GM23338 (cell line): Measurements from ENCODE around the gene TPMT. TPM values are rescaled to one million over a fixed set of nuclear protein-coding genes. Genes with fewer than 3 reads are reported as not detected.

Source experiments
- ATAC-seq: fragments of 200-7000 bp; cut with Tn5 transposase; 3 replicates; pipeline ENCODE4 v1.9.1; 2020
- DNase-seq: peaks from one replicate; pipeline ENCODE4 v3.0.0-alpha.2; 2015; ENCODE audit warnings: low spot score
- H2AFZ ChIP-seq: fragments of 200-600 bp; sonication (generic); 2 replicates; pipeline ENCODE4 v1.8.0; 2016; ENCODE audit warnings: antibody characterized with exemption, mild to moderate bottlenecking, moderate library complexity
- H3F3A ChIP-seq: fragments of 200-600 bp; sonication (generic); replicated peaks from 2 replicates; pipeline ENCODE4 v1.8.0; 2017; ENCODE audit warnings: antibody characterized with exemption, mixed run types, low read depth
- H3K27ac ChIP-seq: fragments of 200-600 bp; sonication (generic); 2 replicates; pipeline ENCODE4 v1.6.1; 2016; ENCODE audit warnings: low read depth
- H3K27me3 ChIP-seq: fragments of 200-600 bp; sonication (generic); 2 replicates; pipeline ENCODE4 v1.8.0; 2016; ENCODE audit warnings: mild to moderate bottlenecking, mixed run types, moderate library complexity; ENCODE audit not compliant: insufficient read depth
- H3K36me3 ChIP-seq: fragments of 200-600 bp; sonication (generic); 2 replicates; pipeline ENCODE4 v1.8.0; 2016; ENCODE audit warnings: mild to moderate bottlenecking; ENCODE audit not compliant: insufficient read depth
- H3K4me1 ChIP-seq: fragments of 200-600 bp; sonication (generic); 2 replicates; pipeline ENCODE4 v1.8.0; 2016; ENCODE audit warnings: mild to moderate bottlenecking, moderate library complexity; ENCODE audit not compliant: insufficient read depth
- H3K4me2 ChIP-seq: fragments of 200-600 bp; sonication (generic); 2 replicates; pipeline ENCODE4 v1.7.1; 2017; ENCODE audit warnings: mixed run types
- H3K4me3 ChIP-seq: fragments of 200-600 bp; sonication (generic); 2 replicates; pipeline ENCODE4 v1.6.1; 2016; ENCODE audit warnings: mixed run types
- H3K79me2 ChIP-seq: fragments of 200-600 bp; sonication (generic); replicated peaks from 2 replicates; pipeline ENCODE4 v1.8.0; 2017; ENCODE audit warnings: mild to moderate bottlenecking; ENCODE audit not compliant: insufficient read depth
- H3K9me2 ChIP-seq: fragments of 200-600 bp; sonication (generic); 2 replicates; pipeline ENCODE4 v1.8.0; 2017; ENCODE audit not compliant: insufficient read depth
- H4K20me1 ChIP-seq: fragments of 200-600 bp; sonication (generic); replicated peaks from 2 replicates; pipeline ENCODE4 v1.8.0; 2017; ENCODE audit warnings: mild to moderate bottlenecking; ENCODE audit not compliant: insufficient read depth
- H3K27ac Mint-ChIP-seq: 2 replicates; pipeline ENCODE4 v1.8.0; 2020; ENCODE audit warnings: inconsistent platforms, mild to moderate bottlenecking, moderate library complexity, mixed read lengths
- H3K27me3 Mint-ChIP-seq: 3 replicates; pipeline ENCODE4 v1.8.0; 2022; ENCODE audit warnings: low read depth, mild to moderate bottlenecking, moderate library complexity, mixed read lengths, inconsistent platforms; ENCODE audit not compliant: insufficient read depth, poor library complexity
- H3K36me3 Mint-ChIP-seq: 3 replicates; pipeline ENCODE4 v1.8.0; 2021; ENCODE audit warnings: low read depth, mild to moderate bottlenecking, inconsistent platforms, moderate library complexity, mixed read lengths
- H3K4me1 Mint-ChIP-seq: 3 replicates; pipeline ENCODE4 v1.8.0; 2020; ENCODE audit warnings: mild to moderate bottlenecking, inconsistent platforms, mixed read lengths
- H3K4me3 Mint-ChIP-seq: 3 replicates; pipeline ENCODE4 v1.8.0; 2021; ENCODE audit warnings: moderate library complexity, mild to moderate bottlenecking, inconsistent platforms, mixed read lengths
- H3K9me3 Mint-ChIP-seq: 3 replicates; pipeline ENCODE4 v1.8.0; 2020; ENCODE audit warnings: moderate library complexity, mild to moderate bottlenecking, inconsistent platforms, mixed read lengths
- CREB1 ChIP-seq: fragments of 250-450 bp; sonication (Bioruptor Pico); IDR thresholded peaks from 2 replicates; pipeline ENCODE4 v1.5.0; 2020; ENCODE audit warnings: low read depth, mild to moderate bottlenecking, moderate library complexity
- EZH2 ChIP-seq: fragments of 200-600 bp; sonication (generic); IDR thresholded peaks from one replicate; pipeline ENCODE4 v1.8.0; 2017; ENCODE audit warnings: antibody characterized with exemption, mild to moderate bottlenecking, low read depth; ENCODE audit not compliant: unreplicated experiment
- POLR2AphosphoS5 ChIP-seq: IDR thresholded peaks from 2 replicates; pipeline ENCODE4 v1.6.1; 2016; ENCODE audit warnings: antibody characterized with exemption, low read depth
- STAT1 ChIP-seq: IDR thresholded peaks from one replicate; pipeline ENCODE4 v1.6.1; 2016; ENCODE audit warnings: antibody characterized with exemption; ENCODE audit not compliant: unreplicated experiment
- polyA plus RNA-seq: library from polyadenylated mRNA; unstranded; fragments of >200 nt; fragmentation: Nextera tagmentation; extraction: Ambion mirVana; gene quantifications from 2 replicates; pipeline ENCODE4 v1.2.1, GENCODE V29; 2016
- total RNA-seq: library from RNA; depleted of rRNA; stranded (reverse); fragments of >200 nt; shearing (Covaris generic); gene quantifications from 2 replicates; pipeline ENCODE4 v1.2.3, GENCODE V29; 2014
- TF ChIP-seq, protein P1 (sequence below): fragments of 250-450 bp; sonication (Bioruptor Pico); IDR thresholded peaks from 2 replicates; pipeline ENCODE4 v1.5.0; 2020; ENCODE audit warnings: mild to moderate bottlenecking, moderate library complexity

Gene TPMT
- total and polyA plus RNA-seq, 2 experiments from 2014 or later = 19.5 to 21.6 TPM

DNA sequence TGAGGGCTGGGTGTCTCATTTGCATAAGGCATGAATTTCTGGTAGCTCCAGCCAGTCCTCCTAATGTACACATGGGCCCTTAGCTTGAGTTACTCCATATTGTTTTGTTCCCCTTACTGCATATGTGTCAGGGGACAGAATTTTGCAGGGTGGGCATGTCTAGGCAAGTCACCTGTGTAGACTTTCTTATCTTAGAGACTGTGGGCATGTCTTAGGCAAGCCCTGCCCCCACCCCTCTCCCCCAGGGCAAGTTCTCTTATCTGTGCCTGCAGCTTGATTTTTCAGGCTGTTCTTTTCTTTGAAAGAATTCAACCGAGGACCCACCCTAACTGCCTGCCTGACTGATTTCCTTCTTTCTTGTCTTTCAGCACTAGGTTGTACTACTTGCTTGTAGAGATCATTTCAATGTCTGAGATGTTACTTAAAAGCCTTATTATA is 64.5 kb downstream of the TPMT start (continued):
- TF ChIP-seq, protein P1, sequence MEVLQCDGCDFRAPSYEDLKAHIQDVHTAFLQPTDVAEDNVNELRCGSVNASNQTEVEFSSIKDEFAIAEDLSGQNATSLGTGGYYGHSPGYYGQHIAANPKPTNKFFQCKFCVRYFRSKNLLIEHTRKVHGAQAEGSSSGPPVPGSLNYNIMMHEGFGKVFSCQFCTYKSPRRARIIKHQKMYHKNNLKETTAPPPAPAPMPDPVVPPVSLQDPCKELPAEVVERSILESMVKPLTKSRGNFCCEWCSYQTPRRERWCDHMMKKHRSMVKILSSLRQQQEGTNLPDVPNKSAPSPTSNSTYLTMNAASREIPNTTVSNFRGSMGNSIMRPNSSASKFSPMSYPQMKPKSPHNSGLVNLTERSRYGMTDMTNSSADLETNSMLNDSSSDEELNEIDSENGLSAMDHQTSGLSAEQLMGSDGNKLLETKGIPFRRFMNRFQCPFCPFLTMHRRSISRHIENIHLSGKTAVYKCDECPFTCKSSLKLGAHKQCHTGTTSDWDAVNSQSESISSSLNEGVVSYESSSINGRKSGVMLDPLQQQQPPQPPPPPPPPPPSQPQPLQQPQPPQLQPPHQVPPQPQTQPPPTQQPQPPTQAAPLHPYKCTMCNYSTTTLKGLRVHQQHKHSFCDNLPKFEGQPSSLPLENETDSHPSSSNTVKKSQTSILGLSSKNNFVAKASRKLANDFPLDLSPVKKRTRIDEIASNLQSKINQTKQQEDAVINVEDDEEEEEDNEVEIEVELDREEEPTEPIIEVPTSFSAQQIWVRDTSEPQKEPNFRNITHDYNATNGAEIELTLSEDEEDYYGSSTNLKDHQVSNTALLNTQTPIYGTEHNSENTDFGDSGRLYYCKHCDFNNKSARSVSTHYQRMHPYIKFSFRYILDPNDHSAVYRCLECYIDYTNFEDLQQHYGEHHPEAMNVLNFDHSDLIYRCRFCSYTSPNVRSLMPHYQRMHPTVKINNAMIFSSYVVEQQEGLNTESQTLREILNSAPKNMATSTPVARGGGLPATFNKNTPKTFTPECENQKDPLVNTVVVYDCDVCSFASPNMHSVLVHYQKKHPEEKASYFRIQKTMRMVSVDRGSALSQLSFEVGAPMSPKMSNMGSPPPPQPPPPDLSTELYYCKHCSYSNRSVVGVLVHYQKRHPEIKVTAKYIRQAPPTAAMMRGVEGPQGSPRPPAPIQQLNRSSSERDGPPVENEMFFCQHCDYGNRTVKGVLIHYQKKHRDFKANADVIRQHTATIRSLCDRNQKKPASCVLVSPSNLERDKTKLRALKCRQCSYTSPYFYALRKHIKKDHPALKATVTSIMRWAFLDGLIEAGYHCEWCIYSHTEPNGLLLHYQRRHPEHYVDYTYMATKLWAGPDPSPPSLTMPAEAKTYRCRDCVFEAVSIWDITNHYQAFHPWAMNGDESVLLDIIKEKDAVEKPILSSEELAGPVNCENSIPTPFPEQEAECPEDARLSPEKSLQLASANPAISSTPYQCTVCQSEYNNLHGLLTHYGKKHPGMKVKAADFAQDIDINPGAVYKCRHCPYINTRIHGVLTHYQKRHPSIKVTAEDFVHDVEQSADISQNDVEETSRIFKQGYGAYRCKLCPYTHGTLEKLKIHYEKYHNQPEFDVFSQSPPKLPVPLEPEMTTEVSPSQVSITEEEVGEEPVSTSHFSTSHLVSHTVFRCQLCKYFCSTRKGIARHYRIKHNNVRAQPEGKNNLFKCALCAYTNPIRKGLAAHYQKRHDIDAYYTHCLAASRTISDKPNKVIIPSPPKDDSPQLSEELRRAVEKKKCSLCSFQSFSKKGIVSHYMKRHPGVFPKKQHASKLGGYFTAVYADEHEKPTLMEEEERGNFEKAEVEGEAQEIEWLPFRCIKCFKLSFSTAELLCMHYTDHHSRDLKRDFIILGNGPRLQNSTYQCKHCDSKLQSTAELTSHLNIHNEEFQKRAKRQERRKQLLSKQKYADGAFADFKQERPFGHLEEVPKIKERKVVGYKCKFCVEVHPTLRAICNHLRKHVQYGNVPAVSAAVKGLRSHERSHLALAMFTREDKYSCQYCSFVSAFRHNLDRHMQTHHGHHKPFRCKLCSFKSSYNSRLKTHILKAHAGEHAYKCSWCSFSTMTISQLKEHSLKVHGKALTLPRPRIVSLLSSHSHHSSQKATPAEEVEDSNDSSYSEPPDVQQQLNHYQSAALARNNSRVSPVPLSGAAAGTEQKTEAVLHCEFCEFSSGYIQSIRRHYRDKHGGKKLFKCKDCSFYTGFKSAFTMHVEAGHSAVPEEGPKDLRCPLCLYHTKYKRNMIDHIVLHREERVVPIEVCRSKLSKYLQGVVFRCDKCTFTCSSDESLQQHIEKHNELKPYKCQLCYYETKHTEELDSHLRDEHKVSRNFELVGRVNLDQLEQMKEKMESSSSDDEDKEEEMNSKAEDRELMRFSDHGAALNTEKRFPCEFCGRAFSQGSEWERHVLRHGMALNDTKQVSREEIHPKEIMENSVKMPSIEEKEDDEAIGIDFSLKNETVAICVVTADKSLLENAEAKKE = no peak
- no peak for TF ChIP-seq POLR2AphosphoS5
- no peak for TF ChIP-seq CREB1
- TF ChIP-seq STAT1 = no peak

DNA sequence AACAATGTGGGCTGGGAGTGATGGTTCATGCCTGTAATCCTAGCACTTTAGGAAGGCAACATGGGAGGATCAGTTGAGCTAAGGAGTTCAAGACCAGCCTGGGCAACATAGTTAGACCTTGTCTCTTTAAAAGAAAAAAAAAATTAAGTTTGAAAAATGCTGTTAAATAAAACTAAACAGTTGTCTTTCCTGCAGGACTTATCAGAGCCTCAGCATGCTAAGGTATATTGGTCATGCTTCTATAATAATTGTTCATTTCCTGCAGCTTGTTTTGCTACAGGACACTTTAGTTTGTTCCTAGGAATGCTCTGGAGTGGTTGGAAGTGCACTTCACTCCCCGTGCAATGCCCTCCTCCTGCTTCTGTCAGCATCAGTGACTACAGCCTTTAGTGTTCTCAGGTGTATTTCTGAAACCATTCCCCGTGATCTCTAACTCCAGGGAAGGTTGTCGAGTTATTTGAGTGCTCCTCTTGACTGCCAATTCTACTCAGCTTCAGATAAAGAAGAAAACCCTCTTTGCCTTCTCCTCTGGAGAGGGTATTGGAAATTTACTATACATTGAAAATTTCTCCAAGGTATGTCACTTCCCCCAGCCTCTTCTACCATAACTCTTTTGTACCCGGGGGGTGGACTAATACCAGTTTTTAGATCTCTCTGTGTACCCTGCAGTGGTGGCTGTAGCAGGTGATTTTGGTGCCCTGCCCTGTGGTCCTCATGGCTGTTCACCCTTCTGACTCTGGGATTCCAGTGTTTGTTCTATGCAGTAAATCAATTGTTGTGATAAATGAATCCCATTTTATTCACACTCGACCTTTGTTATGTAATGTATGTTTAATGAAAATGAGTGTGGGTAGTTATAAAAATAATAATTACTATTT is 66.2 kb downstream of the TPMT start:
- no peaks in the 10 kb centered on the region for H3K4me1 ChIP-seq
- H3K4me3 Mint-ChIP-seq = no peak overlapping the region
- H3K27me3 Mint-ChIP-seq = peaks cover 5% of the 10 kb centered on the region
- H3K9me3 Mint-ChIP-seq = peaks cover 15% of the 10 kb centered on the region; the same call in 2 of the 3 replicates
- no peaks in the 10 kb centered on the region; the same call in 1 of the 2 replicates for H3K36me3 ChIP-seq
- ATAC-seq = no peak
- no peaks in the 10 kb centered on the region for H4K20me1 ChIP-seq
- no peak for TF ChIP-seq EZH2
- H3K4me3 ChIP-seq = no peak overlapping the region
- no peaks in the 10 kb centered on the region for H3K9me2 ChIP-seq
- H3K4me2 ChIP-seq = no peak overlapping the region
- no peak overlapping the region for H3K27ac Mint-ChIP-seq
- no peak overlapping the region for H3K27ac ChIP-seq
- no peaks in the 10 kb centered on the region for H3K4me1 Mint-ChIP-seq
- H3K79me2 ChIP-seq = no peaks in the 10 kb centered on the region
- no peak for DNase-seq
- no peaks in the 10 kb centered on the region for H3F3A ChIP-seq
- H3K36me3 Mint-ChIP-seq = peaks cover 11% of the 10 kb centered on the region; the same call in 2 of the 3 replicates
- no peak overlapping the region; the same call in 1 of the 2 replicates for H2AFZ ChIP-seq
- no peaks in the 10 kb centered on the region for H3K27me3 ChIP-seq
